Measurements from ENCODE around the gene CFAP65.

CFAP65 gene

GRCh38 chr2:219041252-219041651 is at the start of gene CFAP65:
Gene CFAP65 (minus strand): TSS chr2:219041516. CDS start chr2:219039048, 2,468 bp downstream.
- no peak for DNase-seq (ENCODE audit: low spot score)

GRCh38 chr2:219090436-219091299 is 49.4 kb upstream of the CFAP65 start:
- DNase-seq (ENCODE audit: low spot score) = no peak

- DNase-seq (ENCODE audit: low spot score) = no peak
These were observed 48.0 kb upstream of the CFAP65 start for GRCh38 chr2:219089330-219089729.

- DNase-seq (ENCODE audit: low spot score) = no peak
These were observed 46.5 kb upstream of the CFAP65 start for GRCh38 chr2:219087848-219088247.

- no peak for DNase-seq (ENCODE audit: low spot score)
These were observed 46.0 kb upstream of the CFAP65 start for GRCh38 chr2:219087361-219087760.

- DNase-seq (ENCODE audit: low spot score) = no peak
These were observed 44.9 kb upstream of the CFAP65 start for GRCh38 chr2:219086196-219086595.

GRCh38 chr2:219084791-219085190 is 43.5 kb upstream of the CFAP65 start:
- no peak for DNase-seq (ENCODE audit: low spot score)

- DNase-seq (ENCODE audit: low spot score) = no peak
These were observed 41.1 kb upstream of the CFAP65 start for GRCh38 chr2:219082332-219082958.

GRCh38 chr2:219081701-219082331 is 40.5 kb upstream of the CFAP65 start:
- DNase-seq (ENCODE audit: low spot score) = no peak

GRCh38 chr2:219081096-219081495 is 39.8 kb upstream of the CFAP65 start:
- DNase-seq (ENCODE audit: low spot score) = peak; percentile 49

- no peak for DNase-seq (ENCODE audit: low spot score)
These were observed 38.1 kb upstream of the CFAP65 start for GRCh38 chr2:219079417-219079816.

GRCh38 chr2:219078951-219079350 is 37.6 kb upstream of the CFAP65 start:
- DNase-seq (ENCODE audit: low spot score) = no peak

GRCh38 chr2:219078126-219078525 is 36.8 kb upstream of the CFAP65 start:
- DNase-seq (ENCODE audit: low spot score) = no peak

GRCh38 chr2:219076253-219076652 is 34.9 kb upstream of the CFAP65 start:
- DNase-seq (ENCODE audit: low spot score) = no peak

GRCh38 chr2:219073413-219074129 is 32.3 kb upstream of the CFAP65 start:
- peak; percentile 72 for DNase-seq (ENCODE audit: low spot score)

GRCh38 chr2:219072741-219073250 is 31.5 kb upstream of the CFAP65 start:
- no peak for DNase-seq (ENCODE audit: low spot score)

- no peak for DNase-seq (ENCODE audit: low spot score)
These were observed 30.0 kb upstream of the CFAP65 start for GRCh38 chr2:219071131-219071816.

- no peak for DNase-seq (ENCODE audit: low spot score)
These were observed 24.2 kb upstream of the CFAP65 start for GRCh38 chr2:219065484-219065883.

- no peak for DNase-seq (ENCODE audit: low spot score)
These were observed 20.8 kb upstream of the CFAP65 start for GRCh38 chr2:219062081-219062480.

GRCh38 chr2:219060821-219061791 is 19.8 kb upstream of the CFAP65 start, which contains the start of gene IHH:
Gene IHH (minus strand): TSS chr2:219060921. CDS start chr2:219060467, 454 bp downstream.
- DNase-seq (ENCODE audit: low spot score) = no peak
